Left lung (tissue), 10 donors: ENCODE measurements around the gene DBNL. TPM values are rescaled to one million over a fixed set of nuclear protein-coding genes. Genes with fewer than 3 reads are reported as not detected.
A peak's percentile ranks its signal among the peaks of the same experiment; 100 is the strongest.

Source experiments
- ATAC-seq: fragments of 200-7000 bp; cut with Tn5 transposase; one replicate; pipeline ENCODE4 v1.9.1; 2020; ENCODE audit warnings: moderate library complexity
- DNase-seq, 4 donors: peaks; one replicate each; pipeline ENCODE4 v3.0.0-alpha.2; 2013 to 2020
- H3K27ac ChIP-seq, 2 donors: fragments of 200-600 bp; sonication (generic) in 1 of 2; one replicate each; pipeline versions ENCODE4 v1.5.0 to v1.8.0; 2020 to 2021
- H3K27me3 ChIP-seq, 2 donors: fragments of 200-600 bp; sonication (generic) in 1 of 2; one replicate each; pipeline versions ENCODE4 v1.5.0 to v1.8.0; 2020 to 2021
- H3K36me3 ChIP-seq, 2 donors: fragments of 200-600 bp; sonication (generic) in 1 of 2; one replicate each; pipeline versions ENCODE4 v1.5.0 to v1.8.0; 2020 to 2021
- H3K4me1 ChIP-seq, 2 donors: fragments of 200-600 bp; one replicate each; pipeline ENCODE4 v1.8.0; 2021
- H3K4me3 ChIP-seq, 2 donors: fragments of 200-600 bp; sonication (generic) in 1 of 2; one replicate each; pipeline versions ENCODE4 v1.5.0 to v1.8.0; 2020 to 2021; ENCODE audit warnings: mild to moderate bottlenecking in 1 of 2
- H3K9me3 ChIP-seq, 2 donors: fragments of 200-600 bp; sonication (generic) in 1 of 2; one replicate each; pipeline versions ENCODE4 v1.5.0 to v1.8.0; 2020 to 2021
- CTCF ChIP-seq, 2 donors: fragments of 200-600 bp; sonication (generic) in 1 of 2; IDR thresholded peaks; one replicate each; pipeline versions ENCODE4 v1.5.0 to v1.8.0; 2021; ENCODE audit warnings: antibody characterized with exemption in 2 of 2
- intact Hi-C, 2 donors: fragments of 100-400 bp; cut with DNase I; formaldehyde crosslinking; loops; one replicate each; pipeline versions ENCODE4 v1.11.2 to v1.14.2; 2022
- polyA plus RNA-seq, 6 donors: library from polyadenylated mRNA; unstranded; fragments of 120-200 nt; gene quantifications; one replicate each; pipeline ENCODE4 v1.2.1, GENCODE V29; 2013; ENCODE audit not compliant: insufficient read length in 6 of 6
- total RNA-seq, 2 donors: library from RNA; stranded (reverse); fragmentation: NEBNext Ultra II Directional; extraction: Animal tissue kit (Norgen Biotek cat#: 25700); gene quantifications; one replicate each; pipeline ENCODE4 v1.2.1, GENCODE V29; 2021
- donor health status: DM: no; HTN: yes; CAD: no.
- donor health status: DM: no; HTN: no; CAD: no.

DBNL gene
- total and polyA plus RNA-seq, 8 donors: 57.2 to 119 (median 69.5) TPM

GRCh38 chr7:44058759-44059218 is 14.3 kb downstream of the DBNL start:
- H3K36me3 ChIP-seq: peaks cover 0 to 93% of the 10 kb centered on the region in 2 donors
- H3K27ac ChIP-seq: no peak overlapping the region
- H3K4me1 ChIP-seq: no peaks in the 10 kb centered on the region
- ATAC-seq (no peak), DNase-seq (no peak)
- H3K27me3 ChIP-seq: no peaks in the 10 kb centered on the region
- TF ChIP-seq CTCF (IDR thresholded peaks at IDR 0.05): no peak
- no peak overlapping the region for H3K4me3 ChIP-seq
- H3K9me3 ChIP-seq: no peaks in the 10 kb centered on the region
- intact Hi-C loops: no loop called here

- no peaks in the 10 kb centered on the region for H3K4me1 ChIP-seq
- peaks cover 0 to 86% of the 10 kb centered on the region in 2 donors for H3K36me3 ChIP-seq
- TF ChIP-seq CTCF (IDR thresholded peaks at IDR 0.05): no peak
- ATAC-seq (no peak), DNase-seq (peak in 2 of 4 donors; percentile 27 to 45)
- no peak overlapping the region for H3K27ac ChIP-seq
- intact Hi-C loops: no loop called here
- no peaks in the 10 kb centered on the region for H3K27me3 ChIP-seq
- H3K4me3 ChIP-seq: no peak overlapping the region
- no peaks in the 10 kb centered on the region for H3K9me3 ChIP-seq
Measured at GRCh38 chr7:44059219-44060090, 15.0 kb downstream of the DBNL start.

GRCh38 chr7:44060091-44060947 is 15.8 kb downstream of the DBNL start:
- ATAC-seq (no peak), DNase-seq (peak in 1 of 4 donors; percentile 24)
- H3K4me1 ChIP-seq: peaks cover 0 to 5% of the 10 kb centered on the region in 2 donors
- no peak overlapping the region for H3K27ac ChIP-seq
- TF ChIP-seq CTCF (IDR thresholded peaks at IDR 0.05): no peak
- intact Hi-C loops: no loop called here
- no peaks in the 10 kb centered on the region for H3K27me3 ChIP-seq
- no peak overlapping the region for H3K4me3 ChIP-seq
- H3K36me3 ChIP-seq: peaks cover 0 to 78% of the 10 kb centered on the region in 2 donors
- H3K9me3 ChIP-seq: no peaks in the 10 kb centered on the region

GRCh38 chr7:44060948-44061644 is 16.6 kb downstream of the DBNL start:
- ATAC-seq: no peak
- no peak for TF ChIP-seq CTCF (IDR thresholded peaks at IDR 0.05)
- intact Hi-C loops: no loop called here
- no peaks in the 10 kb centered on the region for H3K27me3 ChIP-seq
- peaks cover 0 to 9% of the 10 kb centered on the region in 2 donors for H3K4me1 ChIP-seq
- peaks cover 0 to 70% of the 10 kb centered on the region in 2 donors for H3K36me3 ChIP-seq
- no peak overlapping the region for H3K4me3 ChIP-seq
- H3K9me3 ChIP-seq: no peaks in the 10 kb centered on the region
- peak in 2 of 4 donors; percentile 13 to 37 for DNase-seq
- H3K27ac ChIP-seq: no peak overlapping the region
